ENCODE measurements around the gene ZNF470. TPM values are rescaled to one million over a fixed set of nuclear protein-coding genes. Genes with fewer than 3 reads are reported as not detected.

Gene ZNF470
- total and polyA plus RNA-seq, 9 of the 15 experiments (the other 6 are each of a cell fraction or from before 2014, with no cell fraction given), result 0.03 TPM; not detected in 8

GRCh38 chr19:56611288-56611687 is 44.0 kb downstream of the ZNF470 start (continued):
- TF ChIP-seq E2F4 (CRISPR knock-in tag; IDR thresholded peaks at IDR 0.05; ENCODE audit: low read depth), result no peak

GRCh38 chr19:56612737-56613136 is 45.5 kb downstream of the ZNF470 start:
- H3K79me2 ChIP-seq (ENCODE audit: control insufficient read depth, insufficient read depth, low read length), result no peaks in the 10 kb centered on the region
- H3K27me3 ChIP-seq (ENCODE audit: control insufficient read depth in 2 of 2, insufficient read depth in 2 of 2, low read length in 2 of 2), result no peaks in the 10 kb centered on the region
- 0% methylated on average over 2 of the region's 2 CpGs for WGBS (ENCODE audit: insufficient coverage, low coverage, missing lambda C conversion rate)
- BruUV-seq (replicated peaks), result no TSS peak
- no peak overlapping the region for H2AFZ ChIP-seq (ENCODE audit: low read depth, low read length)
- DNase-seq (ENCODE audit: extremely low read depth in 1 of 4, low spot score in 3 of 4) (no peak), FAIRE-seq (no peak), ATAC-seq (no peak)
- H3K4me1 ChIP-seq (replicated peaks in 1 of 2; ENCODE audit: control insufficient read depth in 2 of 2, insufficient read depth in 2 of 2, low read length in 2 of 2), result no peaks in the 10 kb centered on the region
- CTCF ChIA-PET (ENCODE audit: low intra/inter-chr PET ratio), result no interaction called here
- in situ Hi-C loops (cut with MboI) (no loop called here), intact Hi-C loops (cut with micrococcal nuclease) (no loop called here)
- no peak overlapping the region for H3K4me3 ChIP-seq
- TF ChIP-seq POLR2B (IDR thresholded peaks at IDR 0.05; ENCODE audit: low read depth, partially characterized antibody), result no peak
- TF ChIP-seq KLF13 (tag; IDR thresholded peaks at IDR 0.05; ENCODE audit: borderline replicate concordance, low read depth), result no peak
- TF ChIP-seq FIP1L1 (IDR thresholded peaks at IDR 0.05; ENCODE audit: low read depth, low read length, poor library complexity, severe bottlenecking), result no peak
- no peak for TF ChIP-seq ZBTB43 (CRISPR knock-in tag; IDR thresholded peaks at IDR 0.05)
- POLR2A ChIA-PET, result no interaction called here
- H3K36me3 ChIP-seq (ENCODE audit: control insufficient read depth, insufficient read depth, low read length), result no peaks in the 10 kb centered on the region
- H3K4me2 ChIP-seq (ENCODE audit: insufficient read depth, low read length), result no peak overlapping the region
- no peaks in the 10 kb centered on the region for H3K9me1 ChIP-seq (ENCODE audit: control insufficient read depth, insufficient read depth, low read length)
- H4K20me1 ChIP-seq (replicated peaks; ENCODE audit: control insufficient read depth, insufficient read depth, low read length), result no peaks in the 10 kb centered on the region
- no peak overlapping the region for H3K27ac ChIP-seq (ENCODE audit: extremely low read depth, low read depth, low read length)
- no peak overlapping the region for H3K9ac ChIP-seq (ENCODE audit: insufficient read depth in 1 of 2, low read depth in 2 of 2, low read length in 2 of 2)
- no peaks in the 10 kb centered on the region; the same call in 1 of the 2 replicates for H3K9me3 ChIP-seq (replicated peaks; ENCODE audit: control insufficient read depth, insufficient read depth, low read depth, low read length)

Measured in K562 (cell line).